HCT116 (cell line): ENCODE results near the gene ERC2.

Source experiments
- CTCF ChIP-seq, 3 experiments: fragments of 200-600 bp in 1 of 3; sonication (generic) in 1 of 3; IDR thresholded peaks in 2 of 3; conservative IDR thresholded peaks in 1 of 3; 2 replicates each; pipeline ENCODE4 v1.5.1; 2012 to 2017; ENCODE audit warnings: low read depth in 2 of 3, low read length in 2 of 3, antibody characterized with exemption in 1 of 3, borderline replicate concordance in 1 of 3, control low read depth in 1 of 3, mild to moderate bottlenecking in 1 of 3, mixed read lengths in 1 of 3, mixed run types in 1 of 3, moderate library complexity in 1 of 3; ENCODE audit not compliant: insufficient read depth in 1 of 3
- EZH2phosphoT487 ChIP-seq: fragments of 200-600 bp; IDR thresholded peaks from 2 replicates; pipeline ENCODE4 v1.6.1; 2018; ENCODE audit warnings: antibody characterized with exemption, borderline replicate concordance
- FOSL1 ChIP-seq: IDR thresholded peaks from 2 replicates; pipeline ENCODE4 v1.6.1; 2012; ENCODE audit warnings: low read depth
- POLR2A ChIP-seq: IDR thresholded peaks from 2 replicates; pipeline ENCODE4 v1.7.0; 2011; ENCODE audit warnings: borderline replicate concordance; ENCODE audit not compliant: insufficient read depth, insufficient read length; ENCODE audit errors: extremely low read depth
- ZNF274 ChIP-seq: fragments of 200-500 bp; sonication (Bioruptor generic); IDR thresholded peaks from 2 replicates; pipeline ENCODE4 v1.6.1; 2014; ENCODE audit warnings: mild to moderate bottlenecking, low read depth, low read length, inconsistent platforms

GRCh38 chr3:56222866-56223265, 245.4 kb downstream of the ERC2 start:
- TF ChIP-seq ZNF274 (no peak), POLR2A (no peak), CTCF (IDR thresholded peaks at IDR 0.05 in 2 of 3, conservative IDR thresholded peaks at IDR 0.05 in 1 of 3; ENCODE audit: borderline replicate concordance in 1 of 3, insufficient read depth in 1 of 3, low read depth in 2 of 3, low read length in 2 of 3) (no peak), EZH2phosphoT487 (no peak), FOSL1 (no peak)
